HG02884 (cell line): Measurements from ENCODE around the gene VPS33A.
"Not testable (repeated sequence)": the region's sequence is repeated elsewhere in the genome, so short reads cannot be mapped to it uniquely, and the experiment has no call there.

Experiments used
- ATAC-seq: cut with Tn5 transposase; IDR thresholded peaks from one replicate; pipeline ENCODE4 v1.9.1; 2021; ENCODE audit warnings: mild to moderate bottlenecking, moderate library complexity; ENCODE audit not compliant: unreplicated experiment

Gene VPS33A

GRCh38 chr12:122205053-122205925 is 61.0 kb downstream of the VPS33A start:
- no peak for ATAC-seq

- no peak for ATAC-seq
These were observed 61.9 kb downstream of the VPS33A start for GRCh38 chr12:122204167-122205052.

- ATAC-seq = no peak
These were observed 62.8 kb downstream of the VPS33A start, which contains the start of gene B3GNT4 for GRCh38 chr12:122203301-122204166. TSS of gene B3GNT4 (plus strand) at chr12:122203709. CDS start at chr12:122204619, 910 bp downstream.

- not testable (repeated sequence) for ATAC-seq
These were observed 63.5 kb downstream of the VPS33A start for GRCh38 chr12:122202811-122203210.

- no peak for ATAC-seq
These were observed 64.3 kb downstream of the VPS33A start for GRCh38 chr12:122202017-122202416.

GRCh38 chr12:122201381-122201780 is 64.9 kb downstream of the VPS33A start:
- ATAC-seq = no peak

- ATAC-seq = no peak
These were observed 65.6 kb downstream of the VPS33A start for GRCh38 chr12:122200541-122201175.

- ATAC-seq = no peak
These were observed 66.6 kb downstream of the VPS33A start for GRCh38 chr12:122199484-122200355.

GRCh38 chr12:122197612-122197966 is 68.7 kb downstream of the VPS33A start:
- ATAC-seq = no peak

- no peak for ATAC-seq
These were observed 70.9 kb downstream of the VPS33A start for GRCh38 chr12:122195405-122195804.

- no peak for ATAC-seq
These were observed 71.5 kb downstream of the VPS33A start for GRCh38 chr12:122194804-122195203.

- no peak for ATAC-seq
These were observed 73.9 kb downstream of the VPS33A start for GRCh38 chr12:122192441-122192840.

GRCh38 chr12:122190842-122191668 is 75.2 kb downstream of the VPS33A start:
- no peak for ATAC-seq

GRCh38 chr12:122189626-122190475 is 76.4 kb downstream of the VPS33A start:
- ATAC-seq = no peak

GRCh38 chr12:122187466-122187865 is 78.8 kb downstream of the VPS33A start:
- no peak for ATAC-seq

- ATAC-seq = no peak
These were observed 80.7 kb downstream of the VPS33A start for GRCh38 chr12:122185494-122186082.

GRCh38 chr12:122185079-122185478 is 81.2 kb downstream of the VPS33A start:
- no peak for ATAC-seq
